ENCODE measurements around the gene KIF9. TPM values are rescaled to one million over a fixed set of nuclear protein-coding genes. Genes with fewer than 3 reads are reported as not detected.
"Not testable (repeated sequence)": the region's sequence is repeated elsewhere in the genome, so short reads cannot be mapped to it uniquely, and the experiment has no call there.

The KIF9 gene
- total RNA-seq, 1 experiment from 2014 or later, result 8.9 TPM

DNA sequence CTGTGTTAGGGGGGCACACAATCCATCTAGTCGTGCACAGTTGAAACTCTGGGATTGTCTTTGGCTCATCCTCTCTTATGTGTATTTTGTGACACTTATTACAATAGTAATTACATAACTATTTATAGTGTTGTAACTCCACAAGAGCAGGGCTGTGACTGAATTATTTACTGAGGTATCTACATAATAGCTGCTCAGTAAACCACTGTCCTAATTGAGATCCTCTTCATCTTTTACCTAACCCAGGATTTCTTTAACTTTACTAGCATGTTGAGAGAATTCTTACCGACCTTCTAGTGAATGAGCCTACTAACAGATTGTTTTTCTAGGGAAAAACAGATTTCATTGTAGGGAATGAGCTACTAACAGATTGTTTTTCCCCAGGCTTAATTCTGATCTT is 11.2 kb upstream of the KIF9 start:
- H3K27me3 ChIP-seq (ENCODE audit: control insufficient read depth, insufficient read depth, low read length), result no peaks in the 10 kb centered on the region
- BruUV-seq (replicated peaks), result no TSS peak
- intact Hi-C loops (cut with micrococcal nuclease; ENCODE audit: unreplicated experiment) (no loop called here), in situ Hi-C loops (cut with HindIII; ENCODE audit: low pct_unique_long_range_greater_than_20kb, low sequenced_read_pairs) (no loop called here)
- no peaks in the 10 kb centered on the region for H3K9me3 ChIP-seq (ENCODE audit: control insufficient read depth, insufficient read depth, low read depth, low read length)
- H3K27ac ChIP-seq (ENCODE audit: low read length), result no peak overlapping the region
- ATAC-seq (no peak), DNase-seq (ENCODE audit: low read depth, low spot score) (no peak)
- POLR2A ChIA-PET, result no interaction called here
- CTCF ChIA-PET, result no interaction called here
- H3K4me1 ChIP-seq (ENCODE audit: control insufficient read depth, insufficient read depth, low read length), result no peaks in the 10 kb centered on the region
- H3K4me3 ChIP-seq (ENCODE audit: low read depth in 2 of 2, low read length in 2 of 2), result no peak overlapping the region
- H3K36me3 ChIP-seq (ENCODE audit: control insufficient read depth, insufficient read depth, low read length), result no peaks in the 10 kb centered on the region
- TF ChIP-seq, protein P1, sequence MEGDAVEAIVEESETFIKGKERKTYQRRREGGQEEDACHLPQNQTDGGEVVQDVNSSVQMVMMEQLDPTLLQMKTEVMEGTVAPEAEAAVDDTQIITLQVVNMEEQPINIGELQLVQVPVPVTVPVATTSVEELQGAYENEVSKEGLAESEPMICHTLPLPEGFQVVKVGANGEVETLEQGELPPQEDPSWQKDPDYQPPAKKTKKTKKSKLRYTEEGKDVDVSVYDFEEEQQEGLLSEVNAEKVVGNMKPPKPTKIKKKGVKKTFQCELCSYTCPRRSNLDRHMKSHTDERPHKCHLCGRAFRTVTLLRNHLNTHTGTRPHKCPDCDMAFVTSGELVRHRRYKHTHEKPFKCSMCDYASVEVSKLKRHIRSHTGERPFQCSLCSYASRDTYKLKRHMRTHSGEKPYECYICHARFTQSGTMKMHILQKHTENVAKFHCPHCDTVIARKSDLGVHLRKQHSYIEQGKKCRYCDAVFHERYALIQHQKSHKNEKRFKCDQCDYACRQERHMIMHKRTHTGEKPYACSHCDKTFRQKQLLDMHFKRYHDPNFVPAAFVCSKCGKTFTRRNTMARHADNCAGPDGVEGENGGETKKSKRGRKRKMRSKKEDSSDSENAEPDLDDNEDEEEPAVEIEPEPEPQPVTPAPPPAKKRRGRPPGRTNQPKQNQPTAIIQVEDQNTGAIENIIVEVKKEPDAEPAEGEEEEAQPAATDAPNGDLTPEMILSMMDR (IDR thresholded peaks at IDR 0.05), result no peak
- no peak for TF ChIP-seq POLR2AphosphoS5 (IDR thresholded peaks at IDR 0.05; ENCODE audit: low read depth, low read length)
- TF ChIP-seq TCF7L2 (IDR thresholded peaks at IDR 0.05; ENCODE audit: low read depth, low read length), result no peak
- TF ChIP-seq SIN3A (IDR thresholded peaks at IDR 0.05; ENCODE audit: borderline replicate concordance, insufficient read depth, low read depth, low read length), result no peak
- TF ChIP-seq, protein P2, sequence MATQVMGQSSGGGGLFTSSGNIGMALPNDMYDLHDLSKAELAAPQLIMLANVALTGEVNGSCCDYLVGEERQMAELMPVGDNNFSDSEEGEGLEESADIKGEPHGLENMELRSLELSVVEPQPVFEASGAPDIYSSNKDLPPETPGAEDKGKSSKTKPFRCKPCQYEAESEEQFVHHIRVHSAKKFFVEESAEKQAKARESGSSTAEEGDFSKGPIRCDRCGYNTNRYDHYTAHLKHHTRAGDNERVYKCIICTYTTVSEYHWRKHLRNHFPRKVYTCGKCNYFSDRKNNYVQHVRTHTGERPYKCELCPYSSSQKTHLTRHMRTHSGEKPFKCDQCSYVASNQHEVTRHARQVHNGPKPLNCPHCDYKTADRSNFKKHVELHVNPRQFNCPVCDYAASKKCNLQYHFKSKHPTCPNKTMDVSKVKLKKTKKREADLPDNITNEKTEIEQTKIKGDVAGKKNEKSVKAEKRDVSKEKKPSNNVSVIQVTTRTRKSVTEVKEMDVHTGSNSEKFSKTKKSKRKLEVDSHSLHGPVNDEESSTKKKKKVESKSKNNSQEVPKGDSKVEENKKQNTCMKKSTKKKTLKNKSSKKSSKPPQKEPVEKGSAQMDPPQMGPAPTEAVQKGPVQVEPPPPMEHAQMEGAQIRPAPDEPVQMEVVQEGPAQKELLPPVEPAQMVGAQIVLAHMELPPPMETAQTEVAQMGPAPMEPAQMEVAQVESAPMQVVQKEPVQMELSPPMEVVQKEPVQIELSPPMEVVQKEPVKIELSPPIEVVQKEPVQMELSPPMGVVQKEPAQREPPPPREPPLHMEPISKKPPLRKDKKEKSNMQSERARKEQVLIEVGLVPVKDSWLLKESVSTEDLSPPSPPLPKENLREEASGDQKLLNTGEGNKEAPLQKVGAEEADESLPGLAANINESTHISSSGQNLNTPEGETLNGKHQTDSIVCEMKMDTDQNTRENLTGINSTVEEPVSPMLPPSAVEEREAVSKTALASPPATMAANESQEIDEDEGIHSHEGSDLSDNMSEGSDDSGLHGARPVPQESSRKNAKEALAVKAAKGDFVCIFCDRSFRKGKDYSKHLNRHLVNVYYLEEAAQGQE (IDR thresholded peaks at IDR 0.05; ENCODE audit: insufficient read depth in 1 of 2, low read depth in 2 of 2, low read length in 1 of 2), result no peak

DNA sequence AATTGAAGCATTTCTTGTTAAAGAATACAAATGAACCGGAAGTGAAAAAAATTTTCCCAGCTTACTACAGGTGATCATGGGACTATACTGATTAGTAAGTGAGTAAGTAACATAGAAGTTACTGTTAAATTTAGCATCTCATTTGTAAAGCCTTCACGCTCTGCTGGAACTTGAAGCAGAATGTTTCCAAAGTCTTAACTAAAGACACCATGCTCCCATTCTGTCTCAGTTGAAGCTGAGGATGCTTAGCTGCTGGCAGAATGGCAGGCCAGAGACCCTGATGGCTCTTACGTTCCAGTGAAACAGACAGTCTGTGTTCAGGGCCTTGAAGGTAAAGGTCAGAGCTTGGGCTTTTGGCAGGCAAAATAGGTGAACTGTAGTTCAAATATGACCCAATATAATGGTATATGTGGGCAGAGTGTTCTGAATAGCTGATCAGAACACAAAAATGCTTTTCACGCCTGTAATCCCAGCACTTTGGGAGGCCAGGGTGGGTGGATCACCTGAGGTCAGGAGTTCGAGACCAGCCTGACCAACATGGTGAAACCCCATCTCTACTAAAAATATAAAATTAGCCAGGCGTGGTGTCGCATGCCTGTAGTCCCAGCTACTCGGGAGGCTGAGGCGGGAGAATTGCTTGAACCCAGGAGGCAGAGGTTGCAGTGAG is 9.3 kb upstream of the KIF9 start:
- H3K4me1 ChIP-seq (ENCODE audit: control insufficient read depth, insufficient read depth, low read length); CTCF ChIA-PET; H3K27ac ChIP-seq (ENCODE audit: low read length); H3K9me3 ChIP-seq (ENCODE audit: control insufficient read depth, insufficient read depth, low read depth, low read length); intact Hi-C loops (cut with micrococcal nuclease; ENCODE audit: unreplicated experiment); DNase-seq (ENCODE audit: low read depth, low spot score); in situ Hi-C loops (cut with HindIII; ENCODE audit: low pct_unique_long_range_greater_than_20kb, low sequenced_read_pairs); BruUV-seq (replicated peaks); ATAC-seq; H3K4me3 ChIP-seq (ENCODE audit: low read depth in 2 of 2, low read length in 2 of 2); H3K36me3 ChIP-seq (ENCODE audit: control insufficient read depth, insufficient read depth, low read length); H3K27me3 ChIP-seq (ENCODE audit: control insufficient read depth, insufficient read depth, low read length): not testable (repeated sequence)
- POLR2A ChIA-PET, result interaction anchor here (0.6 kb wide), 2 partner anchors 7 to 61 kb away, joined by 3 read pairs; no protein-coding TSS in a partner anchor

DNA sequence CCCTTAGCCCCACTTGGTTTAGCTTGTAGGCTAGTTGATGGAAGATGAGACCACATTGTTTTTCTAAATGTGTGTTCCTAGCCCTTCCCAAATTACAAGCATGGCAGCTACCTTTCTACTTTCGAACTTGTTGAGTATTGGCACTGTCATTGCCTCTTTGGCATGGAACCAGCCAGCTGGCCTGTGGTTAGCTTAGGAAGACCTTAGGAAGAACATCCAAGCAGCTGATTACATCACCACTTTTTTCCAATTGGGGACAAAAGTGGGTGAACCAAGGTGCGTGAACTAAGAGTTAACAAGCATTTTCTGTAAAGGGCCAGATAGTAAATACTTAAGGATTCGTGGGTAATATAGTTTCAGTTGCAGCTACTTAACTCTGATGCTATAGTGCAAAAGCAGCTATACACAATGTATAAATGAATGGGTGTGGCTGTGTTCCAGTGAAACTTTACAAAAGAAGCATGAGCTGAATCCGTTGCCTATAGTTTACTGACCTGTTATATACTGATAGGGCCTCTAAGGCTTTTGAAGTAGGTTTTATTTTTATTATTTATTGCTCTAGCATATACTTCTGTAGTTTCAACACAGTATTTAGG is 8.7 kb upstream of the KIF9 start:
- CTCF ChIA-PET, result no interaction called here
- intact Hi-C loops (cut with micrococcal nuclease; ENCODE audit: unreplicated experiment), result no loop called here

More for the DNA sequence above, 8.7 kb upstream of the KIF9 start:
- no peaks in the 10 kb centered on the region for H3K36me3 ChIP-seq (ENCODE audit: control insufficient read depth, insufficient read depth, low read length)
- DNase-seq (ENCODE audit: low read depth, low spot score) (no peak), ATAC-seq (no peak)
- BruUV-seq (replicated peaks), result no TSS peak
- no peaks in the 10 kb centered on the region for H3K4me1 ChIP-seq (ENCODE audit: control insufficient read depth, insufficient read depth, low read length)
- no peaks in the 10 kb centered on the region for H3K27me3 ChIP-seq (ENCODE audit: control insufficient read depth, insufficient read depth, low read length)
- H3K27ac ChIP-seq (ENCODE audit: low read length), result no peak overlapping the region
- no peaks in the 10 kb centered on the region for H3K9me3 ChIP-seq (ENCODE audit: control insufficient read depth, insufficient read depth, low read depth, low read length)
- TF ChIP-seq TCF7L2 (IDR thresholded peaks at IDR 0.05; ENCODE audit: low read depth, low read length) (no peak), SIN3A (IDR thresholded peaks at IDR 0.05; ENCODE audit: borderline replicate concordance, insufficient read depth, low read depth, low read length) (no peak), POLR2AphosphoS5 (IDR thresholded peaks at IDR 0.05; ENCODE audit: low read depth, low read length) (no peak)
- TF ChIP-seq, protein P2 (IDR thresholded peaks at IDR 0.05; ENCODE audit: insufficient read depth in 1 of 2, low read depth in 2 of 2, low read length in 1 of 2), result no peak
- TF ChIP-seq, protein P1 (IDR thresholded peaks at IDR 0.05), result no peak
- in situ Hi-C loops (cut with HindIII; ENCODE audit: low pct_unique_long_range_greater_than_20kb, low sequenced_read_pairs), result no loop called here
- POLR2A ChIA-PET, result interaction anchor here (0.6 kb wide), 1 partner anchor 8 kb away, joined by 3 read pairs; no protein-coding TSS in a partner anchor
- H3K4me3 ChIP-seq (ENCODE audit: low read depth in 2 of 2, low read length in 2 of 2), result no peak overlapping the region
